HL-60 (cell line): ENCODE data around the gene DENND6A.
"Not testable (repeated sequence)": the region's sequence is repeated elsewhere in the genome, so short reads cannot be mapped to it uniquely, and the experiment has no call there.

Source experiments
- CTCF ChIP-seq: IDR thresholded peaks from one replicate; pipeline ENCODE4 v1.5.1; 2011; ENCODE audit warnings: low read length, control low read depth, inconsistent platforms; ENCODE audit not compliant: insufficient read depth
- GABPA ChIP-seq: IDR thresholded peaks from 2 replicates; pipeline ENCODE4 v1.6.1; 2012; ENCODE audit warnings: low read depth
- POLR2AphosphoS5 ChIP-seq: IDR thresholded peaks from 2 replicates; pipeline ENCODE4 v1.6.1; 2012; ENCODE audit warnings: low read depth
- SPI1 ChIP-seq: IDR thresholded peaks from 2 replicates; pipeline ENCODE4 v1.6.1; 2012; ENCODE audit warnings: low read depth, mild to moderate bottlenecking, borderline replicate concordance

DNA sequence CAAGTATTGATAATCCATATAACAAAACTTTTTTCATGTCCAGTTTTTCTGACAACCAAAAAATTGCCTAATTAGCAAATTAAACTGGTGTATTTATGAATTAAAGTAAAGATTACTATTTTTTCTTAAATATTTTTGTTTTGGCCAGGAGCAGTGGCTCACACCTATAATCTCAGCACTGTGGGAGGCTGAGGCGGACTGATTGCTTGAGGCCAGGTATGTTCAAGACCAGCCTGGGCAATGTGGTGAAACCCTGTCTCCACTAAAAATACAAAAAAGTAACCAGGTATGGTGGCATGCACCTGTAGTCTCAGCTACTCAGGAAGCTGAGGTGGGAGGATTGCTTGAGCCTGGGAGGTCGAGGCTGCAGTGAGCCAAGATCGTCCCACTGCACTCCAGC lies 12.5 kb upstream of the DENND6A start:
- not testable (repeated sequence) for TF ChIP-seq CTCF, POLR2AphosphoS5, GABPA, SPI1
